Measurements from ENCODE around the gene COBLL1. TPM values are rescaled to one million over a fixed set of nuclear protein-coding genes. Genes with fewer than 3 reads are reported as not detected.

The COBLL1 gene
- total RNA-seq, 1 donor from 2014 or later: 13.3 TPM

DNA sequence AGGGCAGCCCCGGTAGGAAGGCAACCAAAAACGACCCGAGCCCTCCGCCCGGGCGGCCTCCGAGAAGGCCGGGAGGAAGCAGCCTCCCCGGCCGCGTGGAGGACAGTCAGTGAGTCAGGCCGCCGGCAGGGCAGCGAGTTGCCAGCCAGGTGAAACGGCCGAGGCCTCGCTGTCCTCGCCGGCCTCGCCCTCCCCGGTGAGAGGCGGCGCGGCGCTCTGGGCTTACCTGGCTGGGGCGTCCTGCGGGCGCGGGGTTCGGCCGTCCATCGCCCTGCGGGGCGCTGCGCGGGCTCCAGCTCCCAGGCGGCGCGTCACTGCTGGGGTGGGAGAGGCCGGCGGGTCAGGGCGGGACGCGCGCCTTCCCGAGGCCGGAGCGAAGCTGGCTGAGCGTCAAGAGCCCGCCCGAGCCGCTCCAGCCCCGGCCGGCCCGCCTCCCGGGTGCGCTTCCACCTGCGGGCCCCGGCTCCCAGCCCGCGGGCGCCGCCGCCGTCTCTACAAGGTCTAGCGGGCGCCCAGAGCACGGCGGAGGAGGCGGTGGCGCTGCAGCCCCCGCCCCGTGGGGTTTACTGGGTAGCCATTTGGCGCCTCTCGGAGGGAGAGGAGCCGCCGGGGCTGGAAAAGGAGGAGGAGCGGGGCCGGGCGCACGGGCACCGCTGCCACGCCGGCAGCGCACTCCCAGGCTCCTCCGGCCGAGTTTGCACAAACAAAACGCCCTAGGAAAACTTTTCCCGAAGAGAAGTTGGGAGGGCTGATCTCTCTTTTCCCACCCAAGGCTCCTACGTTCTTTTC lies 499 bp downstream of the COBLL1 start:
- no peaks in the 10 kb centered on the region for H3K9me3 ChIP-seq
- H3K36me3 ChIP-seq: no peaks in the 10 kb centered on the region
- TF ChIP-seq, protein P1, sequence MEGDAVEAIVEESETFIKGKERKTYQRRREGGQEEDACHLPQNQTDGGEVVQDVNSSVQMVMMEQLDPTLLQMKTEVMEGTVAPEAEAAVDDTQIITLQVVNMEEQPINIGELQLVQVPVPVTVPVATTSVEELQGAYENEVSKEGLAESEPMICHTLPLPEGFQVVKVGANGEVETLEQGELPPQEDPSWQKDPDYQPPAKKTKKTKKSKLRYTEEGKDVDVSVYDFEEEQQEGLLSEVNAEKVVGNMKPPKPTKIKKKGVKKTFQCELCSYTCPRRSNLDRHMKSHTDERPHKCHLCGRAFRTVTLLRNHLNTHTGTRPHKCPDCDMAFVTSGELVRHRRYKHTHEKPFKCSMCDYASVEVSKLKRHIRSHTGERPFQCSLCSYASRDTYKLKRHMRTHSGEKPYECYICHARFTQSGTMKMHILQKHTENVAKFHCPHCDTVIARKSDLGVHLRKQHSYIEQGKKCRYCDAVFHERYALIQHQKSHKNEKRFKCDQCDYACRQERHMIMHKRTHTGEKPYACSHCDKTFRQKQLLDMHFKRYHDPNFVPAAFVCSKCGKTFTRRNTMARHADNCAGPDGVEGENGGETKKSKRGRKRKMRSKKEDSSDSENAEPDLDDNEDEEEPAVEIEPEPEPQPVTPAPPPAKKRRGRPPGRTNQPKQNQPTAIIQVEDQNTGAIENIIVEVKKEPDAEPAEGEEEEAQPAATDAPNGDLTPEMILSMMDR (IDR thresholded peaks at IDR 0.05): peak in 2 of 3 experiments; percentile 23 to 25
- H3K27ac ChIP-seq: peak overlapping the region; percentile 98 to 99
- peak in 1 of 2 donors; percentile 89 for DNase-seq (ENCODE audit: low spot score in 2 of 2)
- no peaks in the 10 kb centered on the region for H3K27me3 ChIP-seq
- intact Hi-C loops (cut with DNase I): loop anchor here (1.0 to 5.0 kb wide), 4 partner anchors 34 to 101 kb away; no protein-coding TSS in a partner anchor
- peaks cover 0 to 14% of the 10 kb centered on the region in 2 donors for H3K4me1 ChIP-seq
- peak overlapping the region; percentile 69 to 98 for H3K4me3 ChIP-seq

- TF ChIP-seq, protein P1 (IDR thresholded peaks at IDR 0.05): no peak
- H3K4me1 ChIP-seq: peaks cover 0 to 14% of the 10 kb centered on the region in 2 donors
- intact Hi-C loops (cut with DNase I): loop anchor here (2.0 to 5.0 kb wide), 2 partner anchors 33 to 74 kb away; no protein-coding TSS in a partner anchor
Observed at GRCh38 chr2:164840458-164840929, 1.1 kb downstream of the COBLL1 start.

GRCh38 chr2:164839914-164840457 lies 1.6 kb downstream of the COBLL1 start:
- H3K27ac ChIP-seq: peak overlapping the region; percentile 98 to 99
- intact Hi-C loops (cut with DNase I): loop anchor here (2.0 to 5.0 kb wide), 2 partner anchors 33 to 75 kb away; no protein-coding TSS in a partner anchor
- peak overlapping the region; percentile 69 to 98 for H3K4me3 ChIP-seq
- H3K9me3 ChIP-seq: no peaks in the 10 kb centered on the region
- no peaks in the 10 kb centered on the region for H3K27me3 ChIP-seq
- peaks cover 0 to 14% of the 10 kb centered on the region in 2 donors for H3K4me1 ChIP-seq
- no peak for DNase-seq (ENCODE audit: low spot score in 2 of 2)
- TF ChIP-seq, protein P1 (IDR thresholded peaks at IDR 0.05): no peak
- no peaks in the 10 kb centered on the region for H3K36me3 ChIP-seq

More at GRCh38 chr2:164840458-164840929, 1.1 kb downstream of the COBLL1 start:
- DNase-seq (ENCODE audit: low spot score in 2 of 2): peak in 1 of 2 donors; percentile 75
- no peaks in the 10 kb centered on the region for H3K9me3 ChIP-seq
- H3K27ac ChIP-seq: peak overlapping the region; percentile 98 to 99
- H3K4me3 ChIP-seq: peak overlapping the region; percentile 69 to 98
- no peaks in the 10 kb centered on the region for H3K27me3 ChIP-seq
- H3K36me3 ChIP-seq: no peaks in the 10 kb centered on the region

DNA sequence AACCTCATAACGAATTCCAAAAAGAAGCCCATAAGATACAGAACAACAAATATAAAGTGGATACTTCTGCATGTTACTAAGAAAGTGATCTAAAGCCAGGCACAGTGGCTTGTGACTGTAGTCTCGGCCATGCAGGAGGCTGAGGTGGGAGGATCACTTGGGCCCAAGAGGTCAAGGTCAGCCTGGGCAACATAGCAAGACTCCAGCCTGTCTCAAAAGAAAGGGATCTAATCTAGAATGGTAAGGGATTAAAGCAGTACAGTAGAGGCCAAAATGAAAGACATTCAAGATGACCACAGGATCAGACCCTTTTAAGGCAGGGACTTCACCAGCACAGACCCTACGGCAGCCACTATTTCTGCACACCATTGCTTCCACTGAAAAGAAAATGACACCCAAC lies 3.8 kb downstream of the COBLL1 start:
- Histone ChIP-seq H3K36me3 (no peaks in the 10 kb centered on the region), H3K27me3 (no peaks in the 10 kb centered on the region), H3K4me3 (peak overlapping the region; percentile 11 to 16), H3K27ac (peak overlapping the region; percentile 68 to 99), H3K9me3 (no peaks in the 10 kb centered on the region), H3K4me1 (peaks cover 0 to 19% of the 10 kb centered on the region in 2 donors)
- intact Hi-C loops (cut with DNase I): no loop called here
- DNase-seq (ENCODE audit: low spot score in 2 of 2): no peak
- TF ChIP-seq, protein P1 (IDR thresholded peaks at IDR 0.05): no peak

- Histone ChIP-seq H3K9me3 (no peaks in the 10 kb centered on the region), H3K4me1 (peaks cover 0 to 19% of the 10 kb centered on the region in 2 donors), H3K36me3 (no peaks in the 10 kb centered on the region), H3K4me3 (peak overlapping the region; percentile 6 to 32), H3K27me3 (no peaks in the 10 kb centered on the region), H3K27ac (peak overlapping the region; percentile 42 to 49)
- DNase-seq (ENCODE audit: low spot score in 2 of 2): no peak
- TF ChIP-seq, protein P1 (IDR thresholded peaks at IDR 0.05): no peak
- intact Hi-C loops (cut with DNase I): no loop called here
Observed at GRCh38 chr2:164836907-164837306, 4.7 kb downstream of the COBLL1 start.
